ENCODE results near the gene ASB8.
A peak's percentile ranks its signal among the peaks of the same experiment; 100 is the strongest.

ASB8 gene

GRCh38 chr12:48183876-48184548 lies 26.7 kb upstream of the ASB8 start:
- no peak overlapping the region for H3K27ac ChIP-seq
- no peak for TF ChIP-seq CTCF (conservative IDR thresholded peaks at IDR 0.05; ENCODE audit: low read depth)
- POLR2A ChIA-PET (ENCODE audit: low non-redundant PET): no interaction called here
- no peak for DNase-seq (ENCODE audit: low spot score)
- CTCF ChIA-PET: interaction anchor here (1.3 kb wide), 1 partner anchor 13 kb away, joined by 3 read pairs; no protein-coding TSS in a partner anchor

DNA sequence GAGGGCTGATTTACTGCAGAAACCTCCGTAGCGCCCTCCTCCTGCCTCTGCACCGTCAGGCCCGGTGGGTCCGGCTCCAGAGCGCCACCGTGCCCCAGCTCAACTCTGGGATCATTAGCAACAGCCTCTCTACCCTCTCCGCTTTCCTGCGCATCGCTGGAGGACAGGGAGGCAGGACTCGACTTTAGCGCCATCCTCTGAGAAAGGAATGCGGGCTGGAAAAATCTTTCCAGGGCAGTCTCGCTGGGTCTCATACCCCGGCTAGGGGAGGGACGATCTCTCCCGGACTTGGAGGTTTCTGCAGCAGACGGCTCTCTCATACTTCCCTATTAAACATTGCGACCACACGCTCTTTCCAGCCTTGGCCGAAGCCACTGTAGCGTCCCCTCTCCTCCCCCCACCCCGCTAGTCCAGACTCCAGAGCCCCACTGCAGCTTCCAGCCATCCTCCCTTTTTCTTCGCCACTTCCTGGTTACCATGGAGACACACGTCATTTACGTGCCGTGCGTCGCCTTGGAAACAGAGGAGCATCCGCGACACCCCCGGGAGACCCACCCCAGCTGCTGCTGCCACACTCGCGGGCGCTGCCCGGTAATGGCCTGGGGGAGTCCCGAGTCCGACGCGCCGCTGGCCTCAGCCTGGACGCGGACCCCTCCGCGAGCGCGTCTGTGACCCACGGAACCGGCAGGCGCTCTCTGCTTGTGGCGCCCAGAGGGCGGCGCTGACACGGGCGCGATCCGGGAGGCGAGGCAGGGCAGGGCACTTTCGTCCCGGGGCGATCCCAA lies 26.0 kb upstream of the ASB8 start, which contains the start of gene CCDC184:
CCDC184 (plus strand) TSS at position 554 of the 785 bp plus-strand sequence. CDS start 479 bp downstream, outside the sequence.
- ChIA-PET POLR2A (ENCODE audit: low non-redundant PET) (no interaction called here), CTCF (interaction anchor here (0.5 to 1.2 kb wide), 6 partner anchors 14 to 495 kb away, joined by 3 to 5 read pairs (median 4); partner anchors contain the start of gene ASB8)
- peak; percentile 4; the same call in 1 of the 2 replicates for TF ChIP-seq CTCF (conservative IDR thresholded peaks at IDR 0.05; ENCODE audit: low read depth)
- no peak within 1 kb of the TSS for H3K27ac ChIP-seq
- peak; percentile 34 for DNase-seq (ENCODE audit: low spot score)

- TF ChIP-seq CTCF (conservative IDR thresholded peaks at IDR 0.05; ENCODE audit: low read depth): no peak
- no peak for DNase-seq (ENCODE audit: low spot score)
- ChIA-PET CTCF (interaction anchor here (0.5 to 1.2 kb wide), 5 partner anchors 14 to 494 kb away, joined by 3 to 5 read pairs (median 4); partner anchors contain the start of gene ASB8), POLR2A (ENCODE audit: low non-redundant PET) (no interaction called here)
- no peak overlapping the region for H3K27ac ChIP-seq
Observed at GRCh38 chr12:48182631-48183030, 25.3 kb upstream of the ASB8 start.

DNA sequence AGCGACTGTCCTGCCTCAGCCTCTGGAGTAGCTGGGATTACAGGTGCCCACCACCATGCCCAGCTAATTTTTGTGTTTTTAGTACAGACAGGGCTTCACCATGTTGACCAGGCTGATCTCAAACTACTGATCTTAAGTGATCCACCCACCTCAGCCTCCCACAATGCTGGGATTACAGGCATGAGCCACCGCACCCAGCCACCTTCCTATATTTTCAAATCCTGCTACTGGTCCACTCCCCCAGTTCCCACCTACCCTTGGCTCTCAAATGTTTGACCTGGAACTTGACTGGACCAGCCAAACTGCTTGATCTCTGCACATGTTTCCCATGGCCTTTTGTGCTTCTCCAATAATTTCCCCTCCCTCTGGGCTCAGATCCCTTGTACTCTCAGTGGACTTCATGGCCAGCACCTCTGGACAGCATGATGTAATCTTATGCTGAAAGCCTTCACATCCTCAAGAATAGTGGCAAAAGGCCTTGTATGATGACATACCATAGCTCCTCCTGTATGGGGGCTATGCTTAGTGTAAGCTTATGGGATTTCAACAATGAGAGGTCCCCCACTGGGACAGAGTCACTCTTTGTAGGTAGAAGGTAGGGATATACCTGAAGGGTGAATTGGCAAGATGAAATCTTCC lies 23.7 kb upstream of the ASB8 start:
- no peak overlapping the region for H3K27ac ChIP-seq
- CTCF ChIA-PET: no interaction called here
- DNase-seq (ENCODE audit: low spot score): no peak
- POLR2A ChIA-PET (ENCODE audit: low non-redundant PET): no interaction called here
- no peak for TF ChIP-seq CTCF (conservative IDR thresholded peaks at IDR 0.05; ENCODE audit: low read depth)

DNA sequence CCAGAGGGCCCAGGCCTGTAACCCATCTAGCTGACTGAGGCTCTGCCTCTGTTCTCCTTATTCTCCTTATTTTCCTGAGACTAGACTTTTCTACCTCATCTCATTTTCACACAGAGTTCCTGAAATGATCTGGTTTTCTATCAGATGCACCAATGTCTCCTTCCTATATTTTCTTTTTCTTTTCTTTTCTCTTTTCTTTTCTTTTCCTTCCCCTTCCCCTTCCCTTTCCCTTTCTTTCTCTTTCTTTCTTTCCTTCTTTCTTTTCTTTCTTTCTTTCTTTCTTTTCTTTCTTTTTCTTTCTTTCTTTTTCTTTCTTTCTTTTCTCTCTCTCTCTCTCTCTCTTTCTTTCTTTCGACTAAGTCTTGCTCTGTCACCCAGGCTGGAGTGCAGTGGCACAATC lies 23.1 kb upstream of the ASB8 start:
- ChIA-PET POLR2A (ENCODE audit: low non-redundant PET) (no interaction called here), CTCF (no interaction called here)
- no peak for TF ChIP-seq CTCF (conservative IDR thresholded peaks at IDR 0.05; ENCODE audit: low read depth)
- H3K27ac ChIP-seq: no peak overlapping the region
- no peak for DNase-seq (ENCODE audit: low spot score)

DNA sequence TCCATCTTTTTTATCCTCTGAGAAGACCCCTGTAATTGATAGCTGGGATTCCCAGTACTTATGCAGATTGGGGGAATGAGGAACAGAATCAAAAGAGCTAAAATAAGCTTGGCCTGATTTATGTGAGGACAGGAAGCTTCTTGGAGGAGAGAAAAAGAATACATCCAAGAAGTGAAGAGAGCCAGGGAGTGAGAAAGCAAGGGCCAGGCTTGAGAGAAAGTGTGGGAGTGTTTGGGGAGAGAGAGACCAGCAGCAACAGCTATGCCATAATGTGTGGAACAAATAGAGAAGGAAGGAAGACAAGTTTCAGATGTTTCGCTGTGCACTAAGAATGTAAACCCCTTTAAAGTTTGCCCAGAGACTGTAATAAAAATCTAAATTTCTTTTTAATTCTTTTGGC lies 22.2 kb upstream of the ASB8 start:
- DNase-seq (ENCODE audit: low spot score): no peak
- CTCF ChIA-PET: no interaction called here
- H3K27ac ChIP-seq: no peak overlapping the region
- POLR2A ChIA-PET (ENCODE audit: low non-redundant PET): no interaction called here
- TF ChIP-seq CTCF (conservative IDR thresholded peaks at IDR 0.05; ENCODE audit: low read depth): no peak
